Fibroblast of mammary gland (primary cell): Measurements from ENCODE around the gene EFNA1.

Experiments used
- DNase-seq: peaks from one replicate; pipeline ENCODE4 v3.0.0-alpha.2; 2010; ENCODE audit warnings: low read depth
- H3K4me3 ChIP-seq: 2 replicates; pipeline ENCODE4 v1.5.1; 2011; ENCODE audit warnings: low read depth, mild to moderate bottlenecking, low read length, moderate library complexity; ENCODE audit not compliant: control insufficient read depth
- TF ChIP-seq, protein P1 (sequence below): conservative IDR thresholded peaks from 2 replicates; pipeline ENCODE4 v1.5.1; 2011; ENCODE audit warnings: low read depth, low read length, inconsistent platforms; ENCODE audit not compliant: control insufficient read depth, insufficient read depth

Gene EFNA1

DNA sequence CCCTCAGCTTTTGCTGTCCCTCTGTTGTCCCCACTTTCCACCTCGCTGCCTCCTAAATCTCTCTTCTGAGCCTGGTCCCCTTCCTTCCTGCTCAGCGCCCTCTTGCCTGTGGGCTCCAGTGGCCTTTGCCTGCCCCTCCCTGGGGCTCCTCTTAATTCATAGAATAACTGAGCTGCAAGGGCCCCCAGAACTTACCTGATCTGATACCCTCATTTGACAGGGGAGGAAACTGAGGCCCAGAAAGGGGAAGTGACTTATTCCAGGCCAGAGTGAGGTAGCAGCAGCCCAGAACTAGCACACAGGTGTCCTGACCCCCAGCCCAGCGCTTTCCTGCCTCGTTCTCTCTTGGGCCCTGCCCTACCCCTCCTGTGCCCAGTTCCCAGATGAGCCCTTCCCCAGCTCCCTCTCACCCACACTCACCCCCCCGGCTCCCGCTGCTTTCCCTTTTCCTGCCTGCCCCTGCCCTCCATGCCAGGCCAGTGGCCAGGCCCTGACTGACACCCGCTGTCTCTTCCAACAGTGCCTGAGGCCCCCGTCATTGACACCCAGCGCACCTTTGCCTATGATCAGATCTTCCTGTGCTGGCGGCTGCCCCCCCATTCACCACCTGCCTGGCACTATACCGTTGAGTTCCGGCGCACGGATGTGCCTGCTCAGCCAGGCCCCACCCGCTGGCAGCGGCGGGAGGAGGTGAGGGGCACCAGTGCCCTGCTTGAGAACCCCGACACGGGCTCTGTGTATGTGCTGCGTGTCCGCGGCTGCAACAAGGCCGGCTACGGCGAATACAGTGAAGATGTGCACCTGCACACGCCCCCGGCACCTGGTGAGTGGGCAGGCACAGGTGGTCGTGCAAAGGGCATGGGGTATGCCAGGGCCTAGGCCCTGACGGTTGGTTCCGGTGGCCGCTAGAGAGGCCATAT is 51.7 kb downstream of the EFNA1 start:
- TF ChIP-seq, protein P1, sequence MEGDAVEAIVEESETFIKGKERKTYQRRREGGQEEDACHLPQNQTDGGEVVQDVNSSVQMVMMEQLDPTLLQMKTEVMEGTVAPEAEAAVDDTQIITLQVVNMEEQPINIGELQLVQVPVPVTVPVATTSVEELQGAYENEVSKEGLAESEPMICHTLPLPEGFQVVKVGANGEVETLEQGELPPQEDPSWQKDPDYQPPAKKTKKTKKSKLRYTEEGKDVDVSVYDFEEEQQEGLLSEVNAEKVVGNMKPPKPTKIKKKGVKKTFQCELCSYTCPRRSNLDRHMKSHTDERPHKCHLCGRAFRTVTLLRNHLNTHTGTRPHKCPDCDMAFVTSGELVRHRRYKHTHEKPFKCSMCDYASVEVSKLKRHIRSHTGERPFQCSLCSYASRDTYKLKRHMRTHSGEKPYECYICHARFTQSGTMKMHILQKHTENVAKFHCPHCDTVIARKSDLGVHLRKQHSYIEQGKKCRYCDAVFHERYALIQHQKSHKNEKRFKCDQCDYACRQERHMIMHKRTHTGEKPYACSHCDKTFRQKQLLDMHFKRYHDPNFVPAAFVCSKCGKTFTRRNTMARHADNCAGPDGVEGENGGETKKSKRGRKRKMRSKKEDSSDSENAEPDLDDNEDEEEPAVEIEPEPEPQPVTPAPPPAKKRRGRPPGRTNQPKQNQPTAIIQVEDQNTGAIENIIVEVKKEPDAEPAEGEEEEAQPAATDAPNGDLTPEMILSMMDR = no peak
- no peak for DNase-seq
- H3K4me3 ChIP-seq = no peak overlapping the region

DNA sequence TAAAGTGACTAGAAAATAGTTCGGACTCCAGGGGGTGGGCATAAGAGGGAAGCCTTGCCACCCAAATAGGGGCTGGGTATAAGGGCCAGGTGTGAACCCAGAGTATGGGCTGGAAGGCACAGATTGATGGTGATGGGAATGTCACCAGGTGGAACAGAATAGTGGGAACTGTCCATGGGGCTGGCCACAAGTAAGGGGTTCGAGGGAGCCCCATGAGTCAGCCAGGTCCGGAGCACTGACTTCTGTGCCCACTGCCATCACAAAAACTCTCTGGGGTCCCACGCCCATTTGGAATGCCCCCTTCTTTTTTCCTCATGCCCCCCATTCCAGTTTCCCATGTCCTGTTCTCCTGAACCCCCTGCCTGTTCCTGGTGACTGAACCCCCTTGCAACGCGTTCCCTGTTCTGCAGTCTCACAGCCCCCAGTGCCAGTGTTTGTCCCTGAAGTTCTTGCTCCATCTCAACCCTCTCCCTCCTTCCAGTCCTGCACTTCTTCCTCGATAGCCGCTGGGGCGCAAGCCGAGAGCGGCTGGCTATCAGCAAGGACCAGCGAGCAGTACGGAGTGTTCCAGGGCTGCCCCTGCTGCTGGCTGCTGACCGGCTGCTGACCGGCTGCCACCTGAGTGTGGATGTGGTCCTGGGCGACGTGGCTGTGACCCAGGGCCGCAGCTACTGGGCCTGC is 53.8 kb downstream of the EFNA1 start:
- no peak for DNase-seq
- no peak overlapping the region for H3K4me3 ChIP-seq
- TF ChIP-seq, protein P1 = no peak

DNA sequence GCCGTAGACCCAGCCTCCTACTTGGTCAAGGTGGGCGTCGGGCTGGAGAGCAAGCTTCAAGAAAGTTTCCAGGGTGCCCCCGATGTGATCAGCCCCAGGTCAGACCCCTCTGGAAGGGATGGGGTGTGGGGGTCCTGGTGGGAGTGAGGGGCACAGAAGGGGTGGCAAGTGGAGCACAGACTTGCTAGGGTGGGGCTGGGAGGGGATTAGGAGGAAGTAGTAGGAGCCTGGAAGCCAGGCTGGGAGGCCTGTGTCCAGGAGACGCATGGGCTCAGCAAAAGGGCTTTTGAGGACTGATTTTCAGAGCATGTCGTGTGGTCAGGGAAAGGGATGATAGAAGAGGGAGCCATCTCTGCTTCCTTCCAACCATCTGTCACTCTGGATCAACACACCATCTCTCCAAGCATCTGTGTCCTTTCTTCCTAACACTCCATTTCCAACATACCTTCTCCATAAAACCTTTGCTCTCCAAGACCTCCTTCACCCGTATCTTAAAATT is 54.4 kb downstream of the EFNA1 start:
- DNase-seq = no peak
- TF ChIP-seq, protein P1 = no peak

DNA sequence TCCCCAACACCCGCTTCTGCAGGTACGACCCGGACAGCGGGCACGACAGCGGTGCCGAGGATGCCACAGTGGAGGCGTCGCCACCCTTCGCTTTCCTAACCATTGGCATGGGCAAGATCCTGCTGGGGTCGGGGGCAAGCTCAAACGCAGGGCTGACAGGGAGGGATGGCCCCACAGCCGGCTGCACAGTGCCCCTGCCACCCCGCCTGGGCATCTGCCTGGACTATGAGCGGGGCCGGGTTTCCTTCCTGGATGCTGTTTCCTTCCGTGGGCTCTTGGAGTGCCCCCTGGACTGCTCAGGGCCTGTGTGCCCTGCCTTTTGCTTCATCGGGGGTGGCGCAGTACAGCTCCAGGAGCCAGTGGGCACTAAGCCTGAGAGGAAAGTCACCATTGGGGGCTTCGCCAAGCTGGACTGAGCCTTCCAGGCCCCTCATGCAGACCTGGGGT is 56.1 kb downstream of the EFNA1 start:
- DNase-seq = no peak
- TF ChIP-seq, protein P1 = no peak
- H3K4me3 ChIP-seq = no peak overlapping the region

More for the DNA sequence above, 54.4 kb downstream of the EFNA1 start:
- no peak overlapping the region for H3K4me3 ChIP-seq

DNA sequence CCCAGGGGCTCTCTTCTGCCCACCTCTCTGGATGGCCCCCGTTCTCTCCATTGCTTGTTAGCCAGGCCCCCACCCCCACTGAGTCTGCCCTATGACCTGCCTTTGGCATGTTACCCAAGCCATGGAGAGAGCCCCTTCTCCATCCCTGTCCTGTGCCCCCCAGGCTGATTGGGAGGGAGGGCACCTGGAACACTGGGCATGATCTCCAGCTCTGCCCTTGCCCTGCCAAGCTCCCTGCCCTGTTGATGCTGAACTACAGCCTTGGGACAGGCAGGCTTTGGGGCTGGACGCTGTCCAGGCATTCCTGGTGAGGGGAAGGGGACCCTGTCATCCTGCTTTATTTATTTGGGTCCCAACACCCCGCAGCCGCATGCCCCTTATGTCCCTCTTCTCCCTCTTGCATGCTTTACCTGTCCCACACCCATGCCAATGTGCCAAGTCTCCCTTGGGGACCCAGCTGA is 56.7 kb downstream of the EFNA1 start:
- TF ChIP-seq, protein P1 = no peak
- no peak overlapping the region for H3K4me3 ChIP-seq
- no peak for DNase-seq
